Measurements from ENCODE around the gene RDH12.
"Not testable (repeated sequence)": the region's sequence is repeated elsewhere in the genome, so short reads cannot be mapped to it uniquely, and the experiment has no call there.

Gene RDH12

GRCh38 chr14:67701492-67701891, at the start of gene RDH12:
RDH12 (plus strand) TSS chr14:67701886; CDS start chr14:67722643, 20,757 bp downstream.
- not testable (repeated sequence) for DNase-seq

- DNase-seq = no peak
These were observed 49.5 kb upstream of the RDH12 start for GRCh38 chr14:67652189-67652588.

GRCh38 chr14:67653651-67654280, 47.9 kb upstream of the RDH12 start:
- peak; percentile 34 for DNase-seq

- DNase-seq = no peak
These were observed 38.1 kb upstream of the RDH12 start for GRCh38 chr14:67663633-67664032.

DNA sequence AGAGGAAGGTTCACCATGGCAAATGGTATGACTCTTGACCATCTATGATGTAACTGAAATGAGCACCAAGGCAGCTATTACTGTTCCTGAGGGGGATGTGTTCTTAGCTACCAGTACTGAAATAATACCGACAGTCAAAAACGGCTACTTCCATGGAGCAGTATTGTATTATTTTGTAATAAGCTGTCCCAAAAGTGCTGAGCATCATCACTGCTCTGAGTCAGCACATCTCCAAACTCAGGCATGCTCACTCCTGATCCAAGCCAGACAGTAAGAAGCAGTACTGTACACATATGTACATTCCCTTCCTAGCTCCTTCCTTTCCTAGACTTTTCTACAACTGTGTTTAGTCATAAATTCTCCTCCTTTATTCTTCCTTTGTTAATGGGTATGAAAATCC, 35.8 kb upstream of the RDH12 start:
- no peak for DNase-seq

DNA sequence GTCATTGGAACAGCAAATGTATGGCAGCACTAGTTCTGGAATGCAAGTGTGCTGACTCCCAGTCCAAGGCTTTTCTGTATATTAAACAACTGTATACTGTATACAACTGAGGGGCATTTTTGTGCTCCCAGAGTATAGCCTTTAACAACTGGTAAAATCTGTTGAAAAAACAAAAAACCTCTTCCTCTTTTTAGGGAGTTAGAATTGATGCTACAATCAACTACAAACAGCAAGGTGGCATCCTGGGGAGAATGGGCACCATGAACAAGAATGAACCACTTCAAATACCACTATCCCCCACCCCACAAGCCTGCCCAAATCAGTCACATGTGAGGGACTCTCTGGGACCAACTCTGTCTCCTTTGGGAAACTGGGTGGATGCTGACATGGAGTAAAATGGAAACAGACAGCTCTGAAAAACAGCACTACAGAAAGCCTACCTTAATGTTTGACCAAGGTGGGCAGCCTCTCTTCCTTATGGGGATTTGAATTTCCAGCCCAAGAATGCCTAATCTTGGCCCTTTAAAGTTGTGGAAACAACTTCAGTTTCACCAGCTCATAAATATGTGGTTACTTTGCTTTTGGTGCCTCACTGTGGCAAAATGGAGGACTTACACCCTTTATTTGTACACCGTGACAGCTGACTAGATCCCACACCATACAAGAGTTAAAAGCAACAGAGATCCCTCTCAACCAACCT, 34.8 kb upstream of the RDH12 start:
- DNase-seq = peak; percentile 8

- DNase-seq = no peak
These were observed 33.1 kb upstream of the RDH12 start for GRCh38 chr14:67668559-67668958.

DNA sequence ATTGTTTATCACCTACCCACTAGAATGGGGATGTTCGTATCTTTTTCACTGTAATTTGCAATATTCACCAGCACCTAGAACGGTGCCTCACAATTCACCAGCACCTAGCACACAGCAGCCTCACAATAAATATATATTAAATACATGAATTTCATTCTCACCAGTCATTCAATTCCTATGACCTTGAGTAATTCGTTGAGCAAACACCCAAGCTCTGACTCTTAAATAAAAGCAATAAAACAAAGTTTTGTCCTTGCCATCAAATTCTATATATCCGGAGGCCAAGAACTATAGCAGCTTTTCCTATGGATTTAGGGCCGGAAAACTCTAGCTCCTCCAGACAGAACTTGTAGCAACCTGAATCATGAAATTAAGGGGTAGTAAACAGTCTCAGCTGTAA, 28.2 kb upstream of the RDH12 start:
- no peak for DNase-seq

DNA sequence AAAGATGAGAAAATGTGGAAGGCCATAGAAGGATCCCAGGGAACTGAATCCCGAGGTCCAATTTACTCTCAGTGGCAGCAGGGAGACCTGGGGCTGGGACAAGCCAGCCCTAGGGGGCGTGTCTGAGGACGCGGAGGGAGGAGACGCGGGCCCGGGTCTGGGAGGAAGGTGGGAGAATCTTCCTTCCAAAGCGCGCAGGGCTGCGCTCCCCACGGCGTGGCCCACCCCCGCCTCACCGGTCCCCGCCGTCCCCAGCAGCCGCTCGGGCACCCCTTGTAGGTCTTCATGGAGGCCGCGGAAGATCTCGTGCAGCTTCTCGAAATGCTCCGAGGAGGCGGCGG, 27.6 kb upstream of the RDH12 start:
- DNase-seq = no peak

- peak; percentile 32 for DNase-seq
These were observed 27.0 kb upstream of the RDH12 start, which contains the start of gene VTI1B for GRCh38 chr14:67674480-67675218. VTI1B (minus strand) TSS chr14:67674632; CDS start chr14:67674489, 143 bp downstream.

DNA sequence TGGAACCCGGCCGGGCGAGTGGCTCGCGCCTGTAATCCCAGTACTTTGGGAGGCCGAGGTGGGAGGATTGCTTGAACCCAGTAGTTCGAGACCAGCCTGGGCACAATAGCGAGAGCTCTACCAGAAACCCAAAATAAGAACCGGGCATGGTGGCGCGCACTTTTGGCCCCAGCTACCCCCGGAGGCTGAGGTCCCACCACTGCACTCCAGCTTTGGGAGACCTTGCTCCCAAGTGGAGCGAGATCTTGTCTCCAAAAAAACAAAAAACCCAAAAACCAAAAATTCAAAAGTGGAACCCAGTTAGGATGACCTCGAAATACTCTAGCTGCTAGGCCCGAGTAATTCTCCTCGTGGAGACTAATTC, 26.5 kb upstream of the RDH12 start:
- no peak for DNase-seq

DNA sequence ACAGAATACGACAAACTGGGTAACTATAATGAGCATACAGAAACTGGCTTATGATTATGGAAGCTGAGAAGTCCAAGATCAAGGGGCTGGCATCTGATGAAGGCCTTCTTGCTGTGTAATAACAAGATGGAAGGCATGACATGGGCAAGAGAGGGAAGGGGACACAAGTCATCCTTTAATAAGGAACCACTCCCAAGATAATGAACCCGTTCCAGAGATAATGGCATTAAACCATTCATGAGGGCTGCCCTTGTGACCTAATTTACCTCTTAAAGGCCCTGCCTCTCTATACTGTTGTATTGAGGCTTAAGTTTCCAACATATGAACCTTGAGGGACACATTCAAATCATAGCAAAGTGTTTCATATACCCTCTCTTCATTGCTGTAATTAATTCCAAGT, 22.7 kb upstream of the RDH12 start:
- no peak for DNase-seq

DNA sequence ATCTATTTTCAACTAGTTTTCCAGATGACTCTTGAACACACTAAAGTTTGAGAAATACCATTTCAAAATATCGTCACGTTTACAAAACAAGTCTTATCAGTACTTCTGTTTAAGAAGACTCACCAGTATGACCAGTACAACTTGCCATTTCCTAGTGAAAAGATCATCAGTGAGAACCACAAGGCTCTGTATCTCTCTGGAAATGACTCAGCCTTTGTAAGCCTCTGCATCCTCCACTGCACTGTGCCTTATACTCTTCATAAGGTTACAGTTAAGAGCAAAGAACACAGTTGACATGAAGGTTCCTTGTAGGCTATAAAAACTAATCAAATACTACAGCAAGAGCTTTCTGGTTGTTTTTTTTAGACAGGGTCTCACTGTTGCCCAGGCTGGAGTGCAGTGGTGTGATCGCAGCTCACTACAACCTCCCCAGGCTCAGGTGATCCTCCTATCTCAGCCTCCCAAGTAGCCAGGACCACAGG, 21.5 kb upstream of the RDH12 start:
- no peak for DNase-seq

- no peak for DNase-seq
These were observed 20.7 kb upstream of the RDH12 start for GRCh38 chr14:67680941-67681340.

GRCh38 chr14:67683842-67684241, 17.8 kb upstream of the RDH12 start:
- no peak for DNase-seq

DNA sequence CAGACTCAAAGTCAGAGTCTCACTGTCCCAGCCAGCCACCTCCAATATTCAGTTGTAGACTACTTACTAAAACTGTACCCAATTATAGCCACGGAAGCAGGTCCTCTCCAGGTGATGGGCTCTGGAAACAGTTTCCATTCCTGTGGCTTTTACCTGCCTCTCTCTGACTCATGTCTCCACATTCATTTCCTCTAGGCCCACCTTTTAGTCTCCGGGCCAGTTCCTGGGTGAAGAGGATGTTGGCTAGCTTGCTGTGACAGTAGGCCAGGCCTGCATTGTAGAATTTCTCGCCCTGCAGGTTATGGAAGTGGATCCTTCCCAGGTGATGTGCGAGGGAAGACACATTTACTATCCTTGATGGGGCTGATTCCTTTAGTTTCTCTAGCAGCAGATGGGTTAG, 11.7 kb upstream of the RDH12 start:
- no peak for DNase-seq

DNA sequence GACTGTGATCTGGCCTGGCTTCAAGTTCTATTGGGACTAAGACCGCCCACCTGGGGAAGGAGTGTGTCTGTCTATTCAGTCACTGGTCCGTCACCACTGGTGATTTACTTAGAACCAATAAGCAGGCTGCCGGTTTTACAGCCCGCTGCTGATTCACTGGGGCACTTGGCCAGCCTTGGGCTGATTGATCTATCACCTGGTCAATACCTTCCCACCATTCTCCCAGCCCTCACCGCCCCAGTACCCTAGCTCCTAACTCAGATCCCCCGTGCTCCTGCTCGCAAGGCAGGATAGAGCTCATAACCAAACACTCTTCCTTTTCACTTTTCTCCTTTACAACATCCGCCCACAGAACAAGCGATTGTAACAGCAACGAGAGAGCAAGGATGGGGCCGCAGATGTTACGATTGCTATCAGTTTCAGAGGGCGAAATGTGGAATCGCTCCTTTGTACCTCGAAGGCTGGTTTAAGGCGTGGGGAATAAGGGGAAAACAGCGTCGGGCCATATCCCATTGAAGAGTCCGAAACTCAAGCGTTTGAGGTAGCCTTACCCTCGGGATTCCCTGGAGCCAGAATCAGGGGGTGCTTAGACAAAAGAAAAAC, 6.8 kb upstream of the RDH12 start:
- DNase-seq = peak; percentile 70

GRCh38 chr14:67695394-67695949, 6.2 kb upstream of the RDH12 start, which contains the start of gene RDH11:
RDH11 (minus strand) TSS chr14:67695764; CDS start chr14:67695703, 61 bp downstream.
- DNase-seq = peak; percentile 91

DNA sequence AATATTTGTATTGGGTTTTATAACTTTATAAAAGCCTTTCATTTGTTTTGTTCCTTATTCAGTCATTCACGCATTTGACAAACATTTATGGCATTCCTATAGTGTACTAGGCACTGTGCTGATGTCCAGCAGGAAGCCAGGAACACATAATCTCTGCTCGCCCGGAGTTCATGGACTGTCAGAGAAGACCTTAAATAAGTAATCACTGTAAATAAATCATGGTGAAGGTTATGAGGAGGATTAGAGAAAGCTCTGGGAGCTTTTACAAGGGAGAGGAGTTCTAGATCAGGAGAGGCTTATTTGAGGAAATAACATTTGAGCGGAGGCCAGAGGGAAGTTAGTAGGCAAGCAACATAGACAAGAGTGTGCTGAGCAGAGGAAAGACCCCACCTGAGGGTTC, 4.7 kb upstream of the RDH12 start:
- no peak for DNase-seq

- DNase-seq = no peak
These were observed 3.5 kb upstream of the RDH12 start for GRCh38 chr14:67698179-67698578.

DNA sequence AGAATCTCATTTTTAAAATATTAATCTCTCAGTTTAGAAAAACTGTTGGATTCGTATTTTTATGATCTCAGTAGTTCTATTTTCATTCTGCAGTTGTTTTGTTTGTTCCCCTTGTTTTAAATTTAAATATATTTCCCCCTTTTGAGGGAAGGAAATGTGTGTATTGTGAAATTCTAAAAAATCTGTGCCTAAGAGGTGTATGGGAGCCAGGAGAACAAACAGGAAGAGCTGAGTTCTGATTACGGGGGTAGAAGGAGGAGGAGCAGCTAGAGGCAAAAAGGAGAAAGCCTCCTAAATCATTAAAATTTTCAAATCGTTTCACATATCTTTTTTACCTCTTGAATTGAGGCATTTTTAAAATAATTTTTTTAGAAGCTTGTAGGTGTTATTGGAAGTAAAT, 2.3 kb downstream of the RDH12 start:
- no peak for DNase-seq

GRCh38 chr14:67704484-67705089, 2.9 kb downstream of the RDH12 start:
- DNase-seq = peak; percentile 44

GRCh38 chr14:67705211-67705610, 3.5 kb downstream of the RDH12 start:
- no peak for DNase-seq

All from DMS 273 treated with DMSO at 0.1 percent for 48 hours (cell line).